Smooth muscle cell (in vitro differentiated cells): ENCODE measurements around the gene ELMO2. TPM values are rescaled to one million over a fixed set of nuclear protein-coding genes. Genes with fewer than 3 reads are reported as not detected.

Experiments used
- DNase-seq: peaks from one replicate; lab custom pipeline; 2025; ENCODE audit not compliant: unreplicated experiment; lab: John Stamatoyannopoulos, UW
- H2AFZ ChIP-seq: fragments of 200-600 bp; sonication (generic); 2 replicates; pipeline ENCODE4 v1.6.0; 2016; ENCODE audit warnings: antibody characterized with exemption, low read depth, mild to moderate bottlenecking
- H3F3A ChIP-seq: fragments of 200-600 bp; sonication (generic); 2 replicates; pipeline ENCODE4 v1.6.0; 2017; ENCODE audit warnings: antibody characterized with exemption, low read depth
- H3K27ac ChIP-seq: fragments of 200-600 bp; sonication (generic); 2 replicates; pipeline ENCODE4 v1.5.1; 2016; ENCODE audit warnings: low read depth, mild to moderate bottlenecking
- H3K27me3 ChIP-seq: fragments of 200-600 bp; sonication (generic); 2 replicates; pipeline ENCODE4 v1.6.1; 2016; ENCODE audit warnings: low read depth, mild to moderate bottlenecking
- H3K36me3 ChIP-seq: fragments of 200-600 bp; sonication (generic); 2 replicates; pipeline ENCODE4 v1.5.1; 2016; ENCODE audit warnings: low read depth
- H3K4me1 ChIP-seq: fragments of 200-600 bp; sonication (generic); 2 replicates; pipeline ENCODE4 v1.5.1; 2016; ENCODE audit warnings: low read depth
- H3K4me2 ChIP-seq: fragments of 200-600 bp; sonication (generic); 2 replicates; pipeline ENCODE4 v1.6.0; 2016; ENCODE audit warnings: mild to moderate bottlenecking
- H3K4me3 ChIP-seq: fragments of 200-600 bp; sonication (generic); 2 replicates; pipeline ENCODE4 v1.5.1; 2016; ENCODE audit warnings: mild to moderate bottlenecking
- H3K79me2 ChIP-seq: fragments of 200-600 bp; sonication (generic); 2 replicates; pipeline ENCODE4 v1.6.0; 2016; ENCODE audit warnings: low read depth, mild to moderate bottlenecking
- H3K9ac ChIP-seq: fragments of 200-600 bp; sonication (generic); 2 replicates; pipeline ENCODE4 v1.6.0; 2016; ENCODE audit warnings: low read depth
- H3K9me3 ChIP-seq: fragments of 200-600 bp; sonication (generic); replicated peaks from 2 replicates; pipeline ENCODE4 v1.5.1; 2016; ENCODE audit warnings: low read depth
- H4K20me1 ChIP-seq: fragments of 200-600 bp; sonication (generic); 2 replicates; pipeline ENCODE4 v1.6.0; 2016; ENCODE audit warnings: low read depth
- CTCF ChIP-seq: fragments of 200-600 bp; sonication (generic); IDR thresholded peaks from 2 replicates; pipeline ENCODE4 v1.5.1; 2017; ENCODE audit warnings: borderline replicate concordance, mild to moderate bottlenecking, antibody characterized with exemption; ENCODE audit not compliant: insufficient read depth, poor library complexity, severe bottlenecking
- WGBS: methylation state at CpG from one replicate; pipeline ENCODE4 v1.1.7; 2016; ENCODE audit warnings: low lambda C conversion rate; 5-methylcytosine and 5-hydroxymethylcytosine counted together
- polyA plus RNA-seq: library from polyadenylated mRNA; unstranded; fragments of >200 nt; fragmentation: Nextera tagmentation; extraction: Ambion mirVana; gene quantifications from 2 replicates; pipeline ENCODE4 v1.2.1, GENCODE V29; 2016
- total RNA-seq: library from RNA; depleted of rRNA; stranded (reverse); fragments of >200 nt; gene quantifications from 2 replicates; pipeline ENCODE4 v1.2.3, GENCODE V29; 2014

ELMO2 gene
- total and polyA plus RNA-seq, 2 experiments from 2014 or later = 24.9 to 33.1 TPM

GRCh38 chr20:46394872-46395760, 11.3 kb downstream of the ELMO2 start:
- no peak overlapping the region for H3K4me3 ChIP-seq
- H2AFZ ChIP-seq = no peak overlapping the region
- no peaks in the 10 kb centered on the region for H3K27me3 ChIP-seq
- peaks cover 17% of the 10 kb centered on the region for H3K36me3 ChIP-seq
- TF ChIP-seq CTCF = no peak
- H3K79me2 ChIP-seq = peaks cover 42% of the 10 kb centered on the region
- H3K4me1 ChIP-seq = peaks cover under 1% of the 10 kb centered on the region
- H3K9me3 ChIP-seq = no peaks in the 10 kb centered on the region
- no peak overlapping the region for H3K4me2 ChIP-seq
- H4K20me1 ChIP-seq = peaks cover 61% of the 10 kb centered on the region
- H3F3A ChIP-seq = no peaks in the 10 kb centered on the region
- 88% methylated on average over 11 of the region's 11 CpGs for WGBS
- H3K27ac ChIP-seq = no peak overlapping the region
- no peak overlapping the region for H3K9ac ChIP-seq
- DNase-seq = no peak

GRCh38 chr20:46393967-46394366, 12.4 kb downstream of the ELMO2 start:
- no peaks in the 10 kb centered on the region for H3K9me3 ChIP-seq
- H3K4me1 ChIP-seq = no peaks in the 10 kb centered on the region
- DNase-seq = no peak
- no peak overlapping the region for H3K4me3 ChIP-seq
- H3F3A ChIP-seq = no peaks in the 10 kb centered on the region
- peaks cover 30% of the 10 kb centered on the region for H3K79me2 ChIP-seq
- no peaks in the 10 kb centered on the region for H3K27me3 ChIP-seq
- H3K36me3 ChIP-seq = peaks cover 17% of the 10 kb centered on the region
- no peak overlapping the region for H3K4me2 ChIP-seq
- H3K9ac ChIP-seq = no peak overlapping the region
- no peak for TF ChIP-seq CTCF
- peaks cover 50% of the 10 kb centered on the region for H4K20me1 ChIP-seq
- H2AFZ ChIP-seq = no peak overlapping the region
- no peak overlapping the region for H3K27ac ChIP-seq
- 95% methylated on average over 6 of the region's 6 CpGs for WGBS

GRCh38 chr20:46388937-46389336, 17.5 kb downstream of the ELMO2 start:
- Histone ChIP-seq H3F3A (no peaks in the 10 kb centered on the region), H2AFZ (no peak overlapping the region), H3K9me3 (no peaks in the 10 kb centered on the region), H3K36me3 (peaks cover 22% of the 10 kb centered on the region), H3K27ac (no peak overlapping the region), H3K4me2 (no peak overlapping the region), H3K4me3 (no peak overlapping the region), H3K9ac (no peak overlapping the region), H4K20me1 (peaks cover under 1% of the 10 kb centered on the region), H3K4me1 (no peaks in the 10 kb centered on the region), H3K79me2 (no peaks in the 10 kb centered on the region), H3K27me3 (no peaks in the 10 kb centered on the region)
- DNase-seq = no peak
- WGBS = 99% methylated on average over 10 of the region's 10 CpGs
- no peak for TF ChIP-seq CTCF
